Duodenal mucosa (tissue), 2 donors: Measurements from ENCODE around the gene LYVE1.

Experiments used
- H3K27ac ChIP-seq: one replicate; pipeline ENCODE4 v1.7.0; 2013; ENCODE audit warnings: low read depth, low read length
- H3K27me3 ChIP-seq, 2 donors: one replicate each; pipeline ENCODE4 v1.7.0; 2013; ENCODE audit warnings: low read length in 2 of 2, control low read depth in 1 of 2; ENCODE audit not compliant: insufficient read depth in 2 of 2, control insufficient read depth in 1 of 2
- H3K36me3 ChIP-seq, 2 donors: one replicate each; pipeline ENCODE4 v1.7.0; 2013; ENCODE audit warnings: low read length in 2 of 2, control low read depth in 1 of 2; ENCODE audit not compliant: insufficient read depth in 2 of 2, control insufficient read depth in 1 of 2
- H3K4me1 ChIP-seq, 2 donors: one replicate each; pipeline ENCODE4 v1.7.0; 2013; ENCODE audit warnings: low read length in 2 of 2, control low read depth in 1 of 2; ENCODE audit not compliant: insufficient read depth in 2 of 2, control insufficient read depth in 1 of 2
- H3K4me3 ChIP-seq, 2 donors: one replicate each; pipeline ENCODE4 v1.7.0; 2013; ENCODE audit warnings: low read length in 2 of 2, low read depth in 1 of 2
- H3K9ac ChIP-seq, 2 donors: one replicate each; pipeline ENCODE4 v1.7.0; 2013; ENCODE audit warnings: low read length in 2 of 2, low read depth in 1 of 2
- H3K9me3 ChIP-seq, 2 donors: one replicate each; pipeline ENCODE4 v1.7.0; 2013; ENCODE audit warnings: low read length in 2 of 2, control low read depth in 1 of 2; ENCODE audit not compliant: control insufficient read depth in 1 of 2

Gene LYVE1

DNA sequence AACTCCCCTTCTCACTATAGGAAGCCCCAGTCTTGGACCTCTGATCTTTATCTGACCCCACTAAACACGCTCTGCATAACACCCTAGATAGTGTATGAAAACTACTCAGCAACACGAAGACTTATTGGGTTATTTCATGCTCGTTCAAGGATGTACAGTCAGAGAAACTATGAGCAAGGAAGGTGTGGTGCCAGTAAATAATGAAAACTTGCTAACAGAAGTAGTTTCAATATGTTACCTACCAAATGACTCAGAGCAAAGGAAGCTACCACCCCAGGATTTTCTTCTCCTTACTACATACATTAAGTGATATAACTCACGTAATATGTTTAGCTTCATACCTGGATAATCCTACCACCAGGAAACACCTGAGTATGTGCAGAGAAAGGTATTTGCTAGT is 25.9 kb upstream of the LYVE1 start:
- Histone ChIP-seq H3K27me3 (no peaks in the 10 kb centered on the region), H3K9ac (no peak overlapping the region), H3K27ac (no peak overlapping the region), H3K36me3 (no peaks in the 10 kb centered on the region), H3K4me1 (no peaks in the 10 kb centered on the region), H3K4me3 (no peak overlapping the region), H3K9me3 (no peaks in the 10 kb centered on the region)

DNA sequence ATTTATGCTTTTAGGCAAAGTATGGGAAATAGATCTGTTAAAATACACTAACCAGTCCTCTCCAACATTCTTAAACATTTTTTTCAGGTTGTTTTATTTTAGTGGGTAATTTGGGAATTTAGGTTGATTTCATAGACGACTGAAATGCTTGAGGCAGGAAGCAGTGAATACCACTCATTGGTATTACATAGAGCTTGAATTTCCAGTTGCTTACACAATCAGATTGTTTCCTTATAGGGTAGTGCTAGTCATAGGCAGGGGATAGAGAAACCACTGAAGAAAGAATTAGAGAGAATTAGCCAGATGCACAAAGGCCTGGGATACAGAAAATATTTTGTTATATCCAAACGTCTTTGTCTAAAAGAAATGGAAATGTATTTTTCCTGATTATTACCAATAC is 23.9 kb upstream of the LYVE1 start:
- Histone ChIP-seq H3K9me3 (no peaks in the 10 kb centered on the region), H3K27me3 (no peaks in the 10 kb centered on the region), H3K9ac (no peak overlapping the region), H3K27ac (no peak overlapping the region), H3K36me3 (no peaks in the 10 kb centered on the region), H3K4me1 (no peaks in the 10 kb centered on the region), H3K4me3 (no peak overlapping the region)

DNA sequence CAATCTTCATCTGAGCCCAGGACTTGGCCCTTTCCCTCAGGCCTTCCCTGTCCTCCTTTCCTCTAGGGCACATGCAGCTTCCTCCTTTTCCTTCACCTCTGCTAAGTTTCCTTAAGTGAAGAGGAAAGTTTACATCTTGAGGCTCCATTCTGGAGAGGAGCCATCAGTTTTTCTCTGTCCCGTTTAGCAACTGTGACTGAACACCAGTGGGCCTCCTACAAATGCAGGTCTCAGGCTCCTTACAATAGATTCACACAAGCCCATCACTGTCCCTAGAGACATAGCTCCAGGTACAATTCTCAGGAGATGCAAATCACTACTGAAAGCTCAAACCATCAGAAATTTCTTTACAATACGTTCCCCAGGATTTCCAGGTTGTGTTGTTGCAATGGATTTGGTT is 23.3 kb upstream of the LYVE1 start:
- Histone ChIP-seq H3K36me3 (no peaks in the 10 kb centered on the region), H3K27me3 (no peaks in the 10 kb centered on the region), H3K27ac (no peak overlapping the region), H3K4me3 (no peak overlapping the region), H3K9ac (no peak overlapping the region), H3K9me3 (no peaks in the 10 kb centered on the region), H3K4me1 (no peaks in the 10 kb centered on the region)

DNA sequence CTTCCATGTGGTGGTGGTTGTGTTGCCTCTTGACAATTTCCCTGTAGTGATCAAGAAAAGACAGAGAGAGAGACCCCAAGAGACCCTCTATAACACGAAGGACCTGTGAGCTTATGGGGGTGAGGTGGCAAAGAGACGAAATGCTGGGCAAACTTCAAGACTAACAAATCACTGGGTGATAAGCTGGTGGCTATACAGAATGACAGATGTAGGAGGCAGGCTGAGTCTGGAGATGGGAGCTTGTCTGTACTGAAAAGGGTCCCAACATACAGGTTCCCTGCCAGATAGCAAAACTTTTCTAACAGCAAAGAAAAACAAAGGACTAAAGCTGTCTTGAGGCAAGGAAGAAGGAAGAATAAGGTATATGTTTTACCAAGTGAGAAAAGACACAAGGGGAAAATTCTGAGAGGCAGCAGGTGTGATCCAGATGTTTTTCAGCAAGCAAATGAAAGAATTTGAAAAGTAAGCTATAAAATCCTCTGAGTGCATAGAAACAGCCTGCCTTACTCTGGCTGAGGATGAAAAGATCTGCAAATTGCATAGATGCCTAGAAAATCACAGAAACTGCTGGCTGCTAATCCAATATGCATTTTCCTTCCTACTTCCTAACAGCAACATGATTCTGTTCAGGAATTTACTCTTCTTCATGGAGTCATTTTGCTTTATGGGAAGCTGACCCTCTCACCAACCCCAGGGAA is 21.9 kb upstream of the LYVE1 start:
- Histone ChIP-seq H3K27ac (no peak overlapping the region), H3K9me3 (no peaks in the 10 kb centered on the region), H3K27me3 (no peaks in the 10 kb centered on the region), H3K4me1 (no peaks in the 10 kb centered on the region), H3K36me3 (no peaks in the 10 kb centered on the region), H3K9ac (no peak overlapping the region), H3K4me3 (no peak overlapping the region)

DNA sequence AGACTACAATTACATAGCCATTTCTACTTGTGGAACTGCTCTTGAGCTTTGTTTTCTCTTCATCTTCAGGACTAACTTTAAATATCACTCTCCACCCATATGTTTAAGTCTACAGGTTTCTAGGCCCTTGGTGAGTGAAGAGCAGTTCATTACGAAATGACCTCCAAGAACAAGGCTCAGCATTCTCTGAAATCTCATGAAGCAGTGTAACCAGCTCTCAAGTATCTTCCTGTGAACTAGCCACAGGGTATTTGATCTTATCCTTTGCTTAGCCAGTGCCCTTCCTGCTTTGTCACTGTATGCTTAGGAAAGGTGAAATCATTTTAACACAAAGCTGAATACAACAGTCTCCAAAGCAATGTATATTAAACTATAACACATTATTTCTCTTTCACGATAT is 20.4 kb upstream of the LYVE1 start:
- no peak overlapping the region for H3K27ac ChIP-seq
- H3K36me3 ChIP-seq, result no peaks in the 10 kb centered on the region
- no peak overlapping the region for H3K4me3 ChIP-seq
- H3K4me1 ChIP-seq, result no peaks in the 10 kb centered on the region
- H3K9ac ChIP-seq, result no peak overlapping the region
- no peaks in the 10 kb centered on the region for H3K27me3 ChIP-seq
- no peaks in the 10 kb centered on the region for H3K9me3 ChIP-seq

DNA sequence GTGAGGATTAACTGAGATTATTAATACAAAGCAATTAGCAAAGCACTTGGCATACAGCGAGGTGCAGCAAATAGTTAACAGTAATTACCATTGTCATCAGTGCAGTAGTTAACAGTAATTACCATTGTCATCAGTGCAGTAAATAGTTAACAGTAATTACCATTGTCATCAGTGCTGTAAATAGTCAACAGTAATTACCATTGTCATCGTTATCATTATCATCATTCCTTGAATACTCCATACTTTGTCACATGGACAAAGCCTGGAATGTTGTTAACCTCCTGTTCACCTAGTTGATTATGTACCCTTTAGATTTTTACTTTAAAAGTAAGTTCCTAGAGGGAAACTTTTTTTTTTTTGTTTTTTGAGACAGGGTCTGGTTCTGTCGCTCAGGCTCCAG is 19.5 kb upstream of the LYVE1 start:
- no peaks in the 10 kb centered on the region for H3K27me3 ChIP-seq
- no peaks in the 10 kb centered on the region for H3K9me3 ChIP-seq
- no peak overlapping the region for H3K4me3 ChIP-seq
- H3K27ac ChIP-seq, result no peak overlapping the region
- no peak overlapping the region for H3K9ac ChIP-seq
- no peaks in the 10 kb centered on the region for H3K36me3 ChIP-seq
- H3K4me1 ChIP-seq, result no peaks in the 10 kb centered on the region

DNA sequence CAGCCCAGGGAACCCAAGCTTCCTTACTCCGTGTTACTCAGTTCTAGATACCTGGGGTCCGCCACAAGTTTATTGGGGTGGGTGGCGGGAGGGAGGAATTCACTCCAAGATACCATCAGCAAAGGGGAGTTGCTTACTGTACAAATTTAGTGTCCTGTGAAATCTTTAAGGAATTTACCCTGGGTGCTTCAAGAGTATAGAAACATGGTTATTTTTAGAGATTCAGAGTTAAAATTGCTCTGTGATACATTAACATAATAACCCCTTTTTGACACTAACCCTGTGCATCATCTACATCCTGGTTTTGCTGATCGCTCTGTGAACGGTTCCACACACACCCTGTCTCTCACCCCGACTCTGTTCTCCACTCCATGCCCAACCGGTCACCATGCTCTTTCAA is 18.9 kb upstream of the LYVE1 start:
- no peaks in the 10 kb centered on the region for H3K9me3 ChIP-seq
- H3K27ac ChIP-seq, result no peak overlapping the region
- H3K4me3 ChIP-seq, result no peak overlapping the region
- H3K4me1 ChIP-seq, result no peaks in the 10 kb centered on the region
- no peak overlapping the region for H3K9ac ChIP-seq
- no peaks in the 10 kb centered on the region for H3K36me3 ChIP-seq
- H3K27me3 ChIP-seq, result no peaks in the 10 kb centered on the region

DNA sequence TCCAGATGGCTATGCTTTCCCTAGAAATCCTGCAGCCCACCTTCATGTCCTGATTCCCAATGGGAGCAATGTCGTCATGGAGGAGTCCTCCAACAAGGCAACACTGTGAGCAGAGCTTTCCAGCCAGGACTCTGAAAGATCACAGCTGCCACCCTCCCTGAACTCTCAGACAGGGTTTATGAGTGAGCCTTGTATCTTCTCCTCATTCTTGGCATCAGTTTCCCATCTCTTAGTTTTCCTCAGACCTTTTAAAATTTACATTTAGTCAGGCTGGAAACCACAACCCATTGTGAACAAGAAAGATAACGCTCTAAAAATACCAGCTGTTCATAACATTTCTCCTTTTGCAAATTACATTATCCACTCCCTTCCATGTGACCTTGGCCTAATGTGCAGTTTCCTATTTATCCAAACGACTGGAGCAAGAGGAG is 15.6 kb upstream of the LYVE1 start:
- Histone ChIP-seq H3K36me3 (no peaks in the 10 kb centered on the region), H3K27ac (no peak overlapping the region), H3K9ac (no peak overlapping the region), H3K4me1 (peaks cover 0 to 2% of the 10 kb centered on the region in 2 donors), H3K4me3 (no peak overlapping the region), H3K9me3 (no peaks in the 10 kb centered on the region), H3K27me3 (no peaks in the 10 kb centered on the region)

DNA sequence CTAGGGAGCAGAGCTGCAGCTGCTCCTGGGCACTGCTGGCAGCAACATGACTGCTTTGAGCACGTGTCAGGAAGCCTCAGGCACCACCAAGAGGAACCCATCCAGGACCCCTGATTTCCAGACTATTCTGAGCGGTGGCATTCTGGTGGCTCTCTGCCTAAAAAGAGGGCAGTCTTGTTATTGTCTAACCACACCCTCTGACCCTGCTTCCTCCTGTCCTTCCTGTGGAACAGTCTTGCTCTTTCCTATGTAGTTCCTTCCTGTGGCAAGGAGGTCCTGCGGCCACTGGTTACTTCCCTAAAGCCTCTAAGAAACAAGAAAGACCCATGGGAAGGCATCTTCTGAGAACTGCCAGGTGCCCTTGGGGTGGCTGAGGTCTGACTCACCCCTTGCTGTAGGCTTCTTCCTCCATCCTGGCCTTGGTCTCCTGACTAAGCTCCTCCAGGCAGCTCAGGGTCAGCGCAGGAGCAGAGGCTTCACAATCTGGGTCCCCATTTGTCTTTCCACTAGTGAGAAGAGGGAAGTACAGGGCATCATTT is 13.1 kb upstream of the LYVE1 start:
- H3K36me3 ChIP-seq, result no peaks in the 10 kb centered on the region
- H3K4me3 ChIP-seq, result no peak overlapping the region
- no peak overlapping the region for H3K9ac ChIP-seq
- no peaks in the 10 kb centered on the region for H3K9me3 ChIP-seq
- H3K27ac ChIP-seq, result no peak overlapping the region
- peaks cover 0 to 6% of the 10 kb centered on the region in 2 donors for H3K4me1 ChIP-seq
- H3K27me3 ChIP-seq, result no peaks in the 10 kb centered on the region

DNA sequence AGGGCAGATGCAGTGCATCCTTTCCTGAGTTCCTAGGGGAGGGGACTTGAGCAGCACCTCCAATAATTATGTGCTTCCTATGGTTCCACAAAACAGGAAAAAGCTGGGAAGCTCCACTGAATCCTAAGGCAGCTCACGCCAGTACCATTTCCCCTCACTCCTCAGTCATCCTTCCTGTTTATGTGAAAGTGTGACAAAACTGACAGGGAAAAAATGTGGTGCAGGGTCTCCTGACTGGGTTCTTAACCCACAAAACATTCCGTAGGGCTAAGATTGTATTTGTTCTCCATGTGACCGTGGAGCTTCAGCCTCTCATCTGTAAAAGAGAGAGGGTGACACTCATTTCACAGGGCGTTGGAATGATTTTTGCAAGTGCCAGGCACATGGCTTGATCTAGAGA is 12.2 kb upstream of the LYVE1 start:
- H3K4me1 ChIP-seq, result peaks cover 0 to 6% of the 10 kb centered on the region in 2 donors
- H3K4me3 ChIP-seq, result no peak overlapping the region
- peaks cover 0 to 3% of the 10 kb centered on the region in 2 donors for H3K27me3 ChIP-seq
- no peak overlapping the region for H3K9ac ChIP-seq
- H3K9me3 ChIP-seq, result no peaks in the 10 kb centered on the region
- H3K27ac ChIP-seq, result no peak overlapping the region
- no peaks in the 10 kb centered on the region for H3K36me3 ChIP-seq
